GM18498 (cell line): ENCODE data around the gene EMID1.
"Not testable (repeated sequence)": the region's sequence is repeated elsewhere in the genome, so short reads cannot be mapped to it uniquely, and the experiment has no call there.

ENCODE experiments used
- ATAC-seq: cut with Tn5 transposase; IDR thresholded peaks from one replicate; pipeline ENCODE4 v1.9.1; 2021; ENCODE audit warnings: mild to moderate bottlenecking, moderate library complexity; ENCODE audit not compliant: unreplicated experiment

Gene EMID1

DNA sequence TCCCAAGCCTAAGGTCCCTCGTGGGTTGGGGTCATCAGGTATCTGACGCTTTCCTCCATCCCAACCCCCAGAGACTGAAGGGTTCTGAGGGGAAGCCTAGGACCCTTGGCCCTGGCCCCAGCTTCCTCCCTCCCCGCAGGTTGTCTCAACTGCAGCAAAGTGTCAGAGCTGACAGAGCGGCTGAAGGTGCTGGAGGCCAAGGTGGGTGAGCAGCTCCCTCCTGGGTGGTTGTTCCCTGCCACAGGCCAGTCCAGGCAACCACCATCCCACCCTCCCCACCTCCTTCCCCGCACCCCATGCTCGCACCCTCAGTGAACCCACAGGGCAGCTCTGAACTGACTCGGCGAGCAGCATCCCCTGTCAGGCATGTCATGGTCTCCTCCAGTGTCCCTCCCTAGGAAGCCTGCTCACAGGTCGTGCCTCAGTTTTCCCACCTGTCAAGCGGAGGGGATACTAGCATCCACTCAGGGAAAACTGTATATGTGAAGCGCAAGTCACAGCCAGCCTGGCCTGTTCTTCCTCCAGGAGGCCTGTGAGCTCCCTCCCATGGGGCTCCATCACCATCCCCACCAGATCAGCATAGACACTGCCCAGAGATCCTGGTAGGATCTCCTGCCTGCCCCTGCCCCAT, 20.8 kb downstream of the EMID1 start:
- no peak for ATAC-seq

GRCh38 chr22:29230972-29231875, 25.5 kb downstream of the EMID1 start:
- ATAC-seq = no peak

DNA sequence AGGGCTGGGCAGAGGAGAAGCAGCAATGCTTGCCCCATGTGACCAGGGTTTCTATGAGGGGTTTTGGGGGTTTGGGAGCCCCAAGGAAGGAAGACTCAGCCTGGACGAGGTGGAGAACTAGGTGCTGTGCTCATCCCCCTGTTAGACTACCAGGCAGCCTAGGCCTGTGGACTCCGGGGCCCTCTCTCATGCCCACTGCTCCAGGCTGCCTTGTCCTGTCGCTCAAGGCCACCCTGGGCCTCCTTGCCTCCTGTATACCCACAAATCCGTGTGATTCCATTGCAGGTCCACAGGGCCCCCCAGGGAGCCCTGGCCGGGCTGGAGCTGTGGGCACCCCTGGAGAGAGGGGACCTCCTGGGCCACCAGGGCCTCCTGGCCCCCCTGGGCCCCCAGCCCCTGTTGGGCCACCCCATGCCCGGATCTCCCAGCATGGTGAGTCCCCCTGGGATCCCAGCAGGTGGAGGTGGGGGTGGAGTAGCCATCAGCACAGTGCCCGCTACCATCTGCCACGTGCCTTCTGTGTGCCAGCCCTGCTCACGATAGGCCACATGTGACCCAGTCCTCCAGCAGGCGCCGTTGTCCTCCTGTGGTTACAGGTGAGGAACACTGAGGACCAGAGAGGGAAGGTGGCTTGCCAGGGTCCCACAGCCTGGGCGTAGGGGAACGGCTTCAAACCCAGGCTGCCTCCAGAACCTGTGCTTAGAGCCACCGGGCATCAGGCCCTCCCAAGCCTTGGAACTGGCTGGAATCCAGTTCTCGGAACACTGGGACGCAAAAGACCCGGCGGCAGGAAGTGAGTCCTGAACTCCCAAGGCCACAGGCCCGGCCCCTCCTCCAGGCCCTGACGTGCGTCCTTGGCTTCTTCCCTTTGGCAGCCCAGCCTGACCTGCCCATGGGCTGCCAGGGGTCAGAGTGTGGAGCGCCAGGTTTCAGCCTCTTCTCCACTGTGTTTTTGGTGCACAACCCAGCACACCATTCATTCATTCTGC, 26.6 kb downstream of the EMID1 start:
- ATAC-seq = no peak

- no peak for ATAC-seq
Measured at GRCh38 chr22:29233277-29233877, 27.7 kb downstream of the EMID1 start.

DNA sequence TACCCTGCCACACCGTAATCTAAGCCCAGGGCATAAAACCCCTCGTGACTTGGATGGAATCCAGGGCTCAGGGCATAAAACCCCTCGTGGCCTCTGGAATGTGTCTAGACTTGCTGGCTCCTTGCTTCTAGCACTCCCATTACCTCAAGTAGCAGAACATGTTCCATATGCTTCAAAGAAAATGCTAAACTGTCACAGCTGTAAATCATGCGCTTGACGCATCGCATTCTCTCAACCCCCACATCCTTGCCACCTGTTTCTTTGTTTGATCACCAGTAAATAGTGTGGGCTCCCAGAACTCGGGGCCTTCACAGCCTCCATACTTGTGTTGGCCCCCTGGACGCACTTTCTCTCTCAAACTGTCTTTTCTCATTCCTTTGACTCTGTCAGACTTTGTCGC, 34.8 kb downstream of the EMID1 start:
- ATAC-seq = not testable (repeated sequence)

GRCh38 chr22:29243874-29244446, 38.3 kb downstream of the EMID1 start:
- no peak for ATAC-seq

GRCh38 chr22:29244785-29245625, 39.3 kb downstream of the EMID1 start:
- no peak for ATAC-seq

GRCh38 chr22:29245626-29246385, 40.1 kb downstream of the EMID1 start:
- no peak for ATAC-seq

GRCh38 chr22:29247891-29248290, 42.2 kb downstream of the EMID1 start:
- ATAC-seq = not testable (repeated sequence)

DNA sequence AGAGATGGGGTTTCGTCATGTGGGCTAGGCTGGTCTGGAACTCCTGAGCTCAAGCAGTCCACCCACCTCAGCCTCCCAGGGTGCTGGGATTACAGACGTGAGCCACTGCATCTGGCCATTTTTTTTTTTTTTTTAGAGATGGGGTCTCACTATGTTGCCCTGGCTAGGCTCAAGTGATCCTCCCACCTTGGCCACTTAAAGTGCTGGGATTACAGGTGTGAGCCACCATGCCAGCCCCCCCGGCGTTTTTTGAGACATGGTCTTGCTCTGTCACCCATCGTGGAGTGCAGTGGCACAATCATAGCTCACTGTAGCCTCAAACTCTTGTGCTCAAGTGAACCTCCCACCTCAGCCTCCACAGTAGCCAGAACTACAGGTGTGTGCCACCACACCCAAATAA, 45.6 kb downstream of the EMID1 start:
- no peak for ATAC-seq

GRCh38 chr22:29251981-29252911, 46.5 kb downstream of the EMID1 start:
- no peak for ATAC-seq

DNA sequence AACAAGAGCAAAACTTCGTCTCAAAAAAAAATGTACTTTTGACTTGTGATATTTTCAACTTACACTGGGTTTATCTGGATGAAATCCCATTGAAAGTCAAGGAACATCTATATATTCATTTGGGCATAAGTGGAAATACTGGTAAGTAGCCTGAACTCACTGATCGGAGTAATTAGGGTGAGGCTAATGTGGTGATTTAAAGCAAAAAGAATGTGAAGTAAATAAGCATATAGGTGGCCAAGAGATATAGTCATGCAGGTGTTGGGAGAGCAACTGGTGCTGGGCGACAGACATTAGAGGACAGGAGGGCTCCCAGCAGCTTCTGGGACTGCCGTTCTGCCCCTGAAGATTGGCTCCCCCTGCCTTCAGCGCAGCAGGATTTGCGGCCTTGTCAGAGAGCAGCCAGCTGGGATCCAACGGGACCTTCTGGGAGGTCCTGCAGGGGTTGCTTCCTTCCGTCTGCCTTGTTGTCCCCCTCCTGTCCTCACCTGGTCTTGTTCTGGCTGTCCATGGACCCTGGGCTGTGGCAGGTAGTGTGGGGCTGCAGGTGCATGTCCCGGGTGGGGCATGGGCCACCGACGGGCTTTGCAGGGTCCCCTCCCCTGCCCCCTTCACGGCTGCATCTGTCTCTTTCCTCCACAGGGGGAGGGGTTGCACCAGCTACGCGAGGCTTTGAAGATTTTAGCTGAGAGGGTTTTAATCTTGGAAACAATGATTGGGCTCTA, 48.0 kb downstream of the EMID1 start:
- no peak for ATAC-seq

- ATAC-seq = no peak
Measured at GRCh38 chr22:29254286-29254660, 48.6 kb downstream of the EMID1 start.

DNA sequence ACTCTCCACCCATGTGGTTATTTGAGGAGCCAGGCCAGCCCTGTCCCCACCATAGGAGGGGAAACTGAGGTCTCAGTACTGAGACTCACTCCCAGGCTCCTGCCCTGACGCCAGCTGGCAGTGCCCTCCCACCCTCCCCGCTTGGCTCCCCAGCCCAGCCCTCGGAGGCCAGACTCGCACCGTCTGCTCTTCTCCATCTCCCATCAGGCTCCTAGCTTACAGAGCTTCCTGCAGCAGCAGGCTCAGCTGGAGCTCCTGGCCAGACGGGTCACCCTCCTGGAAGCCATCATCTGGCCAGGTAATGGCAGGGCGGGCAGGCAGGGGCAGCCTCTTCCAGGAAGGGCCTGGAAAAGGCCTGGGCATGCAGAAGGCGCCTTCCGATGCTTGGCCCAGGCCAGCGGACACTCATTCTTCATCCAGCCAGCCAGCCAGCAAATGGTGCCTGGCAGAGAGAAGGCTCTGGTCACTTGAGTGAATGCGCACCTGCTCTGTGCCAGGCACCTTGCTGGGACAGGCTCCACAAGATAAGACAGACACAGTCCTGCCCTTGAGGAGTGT, 49.4 kb downstream of the EMID1 start:
- no peak for ATAC-seq

DNA sequence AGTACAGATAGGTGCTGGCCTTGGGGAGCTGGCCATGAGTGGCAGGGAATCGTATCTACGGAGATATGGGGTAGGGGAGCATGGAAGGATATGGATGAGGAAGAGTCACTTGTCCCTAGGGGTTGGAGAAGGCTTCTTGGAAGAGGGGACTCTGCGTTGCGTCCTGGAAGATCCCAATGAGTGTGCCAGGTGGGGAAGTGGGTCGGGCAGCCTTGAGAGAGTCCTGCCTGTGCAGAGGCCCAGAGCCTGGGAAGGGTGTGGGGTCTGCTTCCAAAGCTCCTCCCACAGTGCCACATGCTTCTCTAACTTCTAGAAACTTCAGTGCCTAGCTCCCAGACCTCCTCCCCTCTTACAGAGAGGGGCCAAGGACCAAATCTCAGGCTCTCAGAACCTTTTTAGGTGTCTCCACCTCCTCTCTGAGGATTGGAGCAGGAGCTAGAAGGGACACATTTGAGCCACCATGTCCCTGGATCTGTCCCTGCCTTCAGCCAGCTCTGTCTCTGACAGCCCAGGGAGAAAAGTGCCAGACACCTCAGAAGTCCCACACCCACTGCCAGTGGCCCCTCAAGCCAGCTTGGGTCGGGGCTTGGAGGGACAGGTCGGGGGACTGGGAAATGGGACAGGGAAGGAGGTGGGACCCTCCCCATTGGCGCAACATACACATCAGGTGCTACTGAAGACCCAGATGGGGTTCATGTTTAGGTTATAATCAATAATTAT, 51.1 kb downstream of the EMID1 start:
- ATAC-seq = no peak

DNA sequence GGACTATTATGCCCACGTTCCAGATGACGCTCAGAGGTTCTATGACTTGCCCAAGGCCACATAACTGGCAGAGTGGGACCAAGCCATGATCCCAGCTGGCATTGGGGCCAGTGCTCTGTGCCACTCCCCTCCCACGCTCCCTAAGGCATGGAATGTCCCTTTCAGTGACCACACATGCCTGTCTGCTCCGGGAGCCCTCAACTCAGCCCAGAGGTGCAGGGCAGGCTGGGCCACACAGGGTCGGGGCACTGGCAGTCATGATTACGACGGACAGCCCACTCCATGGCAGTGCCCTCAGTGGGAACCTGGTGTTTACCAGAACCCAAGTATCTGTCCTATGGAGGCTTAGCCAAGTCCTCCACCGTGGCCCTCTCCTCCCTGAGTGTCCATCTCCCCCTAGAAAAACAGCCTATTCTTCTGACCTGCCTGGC, 52.1 kb downstream of the EMID1 start:
- ATAC-seq = no peak
